Left ventricle myocardium inferior (tissue), 1 donor: ENCODE data around the gene SEMA4A. TPM values are rescaled to one million over a fixed set of nuclear protein-coding genes. Genes with fewer than 3 reads are reported as not detected.
"Not testable (repeated sequence)": the region's sequence is repeated elsewhere in the genome, so short reads cannot be mapped to it uniquely, and the experiment has no call there.

Experiments used
- DNase-seq: peaks from one replicate; pipeline ENCODE4 v3.0.0-alpha.2; 2020
- H3K27ac ChIP-seq: fragments of 200-600 bp; replicated peaks from 2 replicates; pipeline ENCODE4 v1.8.0; 2021
- H3K27me3 ChIP-seq: fragments of 200-600 bp; 2 replicates; pipeline ENCODE4 v1.8.0; 2021; ENCODE audit warnings: low read depth
- H3K36me3 ChIP-seq: fragments of 200-600 bp; 2 replicates; pipeline ENCODE4 v1.8.0; 2021
- H3K4me1 ChIP-seq: fragments of 200-600 bp; 2 replicates; pipeline ENCODE4 v1.8.0; 2021
- H3K4me3 ChIP-seq: fragments of 200-600 bp; 2 replicates; pipeline ENCODE4 v1.8.0; 2021; ENCODE audit warnings: mild to moderate bottlenecking, moderate library complexity
- H3K9me3 ChIP-seq: fragments of 200-600 bp; replicated peaks from 2 replicates; pipeline ENCODE4 v1.8.0; 2021
- CTCF ChIP-seq: fragments of 200-600 bp; IDR thresholded peaks from 2 replicates; pipeline ENCODE4 v1.8.0; 2021; ENCODE audit warnings: antibody characterized with exemption, mild to moderate bottlenecking, borderline replicate concordance
- intact Hi-C: fragments of 100-400 bp; cut with micrococcal nuclease; formaldehyde crosslinking; loops from one replicate; pipeline ENCODE4 v1.11.0; 2022
- total RNA-seq: library from RNA; stranded (reverse); fragmentation: NEBNext Ultra II Directional; extraction: Animal tissue kit (Norgen Biotek cat#: 25700); gene quantifications from one replicate; pipeline ENCODE4 v1.2.1, GENCODE V29; 2021
- donor health status: DM: no; HTN: yes; CAD: no; lungs with severe emphysema.

SEMA4A gene
- total RNA-seq, 1 donor from 2014 or later = 1.0 TPM

GRCh38 chr1:156117414-156118176, 35.8 kb upstream of the SEMA4A start:
- no peak for DNase-seq
- peak overlapping the region; percentile 100 for H3K4me3 ChIP-seq
- no peaks in the 10 kb centered on the region for H3K36me3 ChIP-seq
- no peak for TF ChIP-seq CTCF
- intact Hi-C loops = no loop called here
- no peaks in the 10 kb centered on the region for H3K9me3 ChIP-seq
- H3K4me1 ChIP-seq = peaks cover 95% of the 10 kb centered on the region
- H3K27ac ChIP-seq = peak overlapping the region; percentile 97
- H3K27me3 ChIP-seq = no peaks in the 10 kb centered on the region

GRCh38 chr1:156118177-156118868, 35.1 kb upstream of the SEMA4A start:
- no peaks in the 10 kb centered on the region for H3K27me3 ChIP-seq
- peak overlapping the region; percentile 97 for H3K27ac ChIP-seq
- H3K9me3 ChIP-seq = no peaks in the 10 kb centered on the region
- intact Hi-C loops = no loop called here
- no peak for TF ChIP-seq CTCF
- H3K36me3 ChIP-seq = no peaks in the 10 kb centered on the region
- DNase-seq = peak; percentile 75
- peaks cover 100% of the 10 kb centered on the region for H3K4me1 ChIP-seq
- peak overlapping the region; percentile 100 for H3K4me3 ChIP-seq

GRCh38 chr1:156119503-156120209, 33.7 kb upstream of the SEMA4A start:
- peak overlapping the region; percentile 97 for H3K27ac ChIP-seq
- no peaks in the 10 kb centered on the region for H3K9me3 ChIP-seq
- H3K4me1 ChIP-seq = peaks cover 100% of the 10 kb centered on the region
- H3K27me3 ChIP-seq = no peaks in the 10 kb centered on the region
- TF ChIP-seq CTCF = no peak
- H3K36me3 ChIP-seq = no peaks in the 10 kb centered on the region
- peak; percentile 59 for DNase-seq
- intact Hi-C loops = no loop called here
- H3K4me3 ChIP-seq = peak overlapping the region; percentile 100

GRCh38 chr1:156120318-156120717, 33.1 kb upstream of the SEMA4A start:
- DNase-seq = no peak
- no peaks in the 10 kb centered on the region for H3K9me3 ChIP-seq
- H3K4me3 ChIP-seq = peak overlapping the region; percentile 100
- no peak for TF ChIP-seq CTCF
- intact Hi-C loops = no loop called here
- H3K36me3 ChIP-seq = no peaks in the 10 kb centered on the region
- H3K27ac ChIP-seq = peak overlapping the region; percentile 97
- H3K4me1 ChIP-seq = peaks cover 100% of the 10 kb centered on the region
- no peaks in the 10 kb centered on the region for H3K27me3 ChIP-seq

- Histone ChIP-seq H3K27ac (peak overlapping the region; percentile 97), H3K4me3 (peak overlapping the region; percentile 100), H3K4me1 (peaks cover 100% of the 10 kb centered on the region)
- H3K36me3 ChIP-seq, H3K9me3 ChIP-seq, H3K27me3 ChIP-seq, intact Hi-C loops, DNase-seq: not testable (repeated sequence)
Observed at GRCh38 chr1:156121005-156121404, 32.4 kb upstream of the SEMA4A start.
